ENCODE data around the gene PRDM12. TPM values are rescaled to one million over a fixed set of nuclear protein-coding genes. Genes with fewer than 3 reads are reported as not detected.

The PRDM12 gene
- total and polyA plus RNA-seq, 2 experiments from 2014 or later = 0.30 to 0.55 TPM

DNA sequence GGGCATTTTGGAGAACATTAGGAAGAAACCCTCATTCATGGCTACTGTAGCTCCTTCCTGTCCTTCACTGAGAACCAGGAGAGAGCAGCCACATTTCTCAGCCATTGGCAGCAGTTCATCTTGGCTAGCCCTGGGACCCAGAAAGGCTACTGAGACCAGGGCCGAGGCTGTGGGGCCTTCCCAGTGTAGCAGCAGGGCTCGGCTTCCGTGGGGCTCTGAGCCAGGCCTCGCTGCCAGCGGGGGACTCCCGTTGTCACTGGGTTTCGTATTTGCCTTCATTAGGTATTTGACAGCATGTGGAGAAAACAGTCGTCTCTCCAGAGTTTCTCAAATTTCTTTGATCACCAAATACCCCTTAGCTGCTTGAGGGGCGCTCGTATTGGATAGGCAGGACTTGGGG lies 37.3 kb upstream of the PRDM12 start:
- Histone ChIP-seq H3K27ac (peak overlapping the region; percentile 47), H3K27me3 (no peaks in the 10 kb centered on the region), H3K4me1 (ENCODE audit: low read depth) (peaks cover 4% of the 10 kb centered on the region), H3K4me3 (no peak overlapping the region), H3K36me3 (peaks cover 54% of the 10 kb centered on the region), H3K9me3 (ENCODE audit: low read depth) (no peaks in the 10 kb centered on the region)
- no peak for DNase-seq (ENCODE audit: low read depth in 1 of 2, low spot score in 1 of 2)
- TF ChIP-seq, protein P1, sequence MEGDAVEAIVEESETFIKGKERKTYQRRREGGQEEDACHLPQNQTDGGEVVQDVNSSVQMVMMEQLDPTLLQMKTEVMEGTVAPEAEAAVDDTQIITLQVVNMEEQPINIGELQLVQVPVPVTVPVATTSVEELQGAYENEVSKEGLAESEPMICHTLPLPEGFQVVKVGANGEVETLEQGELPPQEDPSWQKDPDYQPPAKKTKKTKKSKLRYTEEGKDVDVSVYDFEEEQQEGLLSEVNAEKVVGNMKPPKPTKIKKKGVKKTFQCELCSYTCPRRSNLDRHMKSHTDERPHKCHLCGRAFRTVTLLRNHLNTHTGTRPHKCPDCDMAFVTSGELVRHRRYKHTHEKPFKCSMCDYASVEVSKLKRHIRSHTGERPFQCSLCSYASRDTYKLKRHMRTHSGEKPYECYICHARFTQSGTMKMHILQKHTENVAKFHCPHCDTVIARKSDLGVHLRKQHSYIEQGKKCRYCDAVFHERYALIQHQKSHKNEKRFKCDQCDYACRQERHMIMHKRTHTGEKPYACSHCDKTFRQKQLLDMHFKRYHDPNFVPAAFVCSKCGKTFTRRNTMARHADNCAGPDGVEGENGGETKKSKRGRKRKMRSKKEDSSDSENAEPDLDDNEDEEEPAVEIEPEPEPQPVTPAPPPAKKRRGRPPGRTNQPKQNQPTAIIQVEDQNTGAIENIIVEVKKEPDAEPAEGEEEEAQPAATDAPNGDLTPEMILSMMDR (IDR thresholded peaks at IDR 0.05; ENCODE audit: low read depth, low read length) = no peak

DNA sequence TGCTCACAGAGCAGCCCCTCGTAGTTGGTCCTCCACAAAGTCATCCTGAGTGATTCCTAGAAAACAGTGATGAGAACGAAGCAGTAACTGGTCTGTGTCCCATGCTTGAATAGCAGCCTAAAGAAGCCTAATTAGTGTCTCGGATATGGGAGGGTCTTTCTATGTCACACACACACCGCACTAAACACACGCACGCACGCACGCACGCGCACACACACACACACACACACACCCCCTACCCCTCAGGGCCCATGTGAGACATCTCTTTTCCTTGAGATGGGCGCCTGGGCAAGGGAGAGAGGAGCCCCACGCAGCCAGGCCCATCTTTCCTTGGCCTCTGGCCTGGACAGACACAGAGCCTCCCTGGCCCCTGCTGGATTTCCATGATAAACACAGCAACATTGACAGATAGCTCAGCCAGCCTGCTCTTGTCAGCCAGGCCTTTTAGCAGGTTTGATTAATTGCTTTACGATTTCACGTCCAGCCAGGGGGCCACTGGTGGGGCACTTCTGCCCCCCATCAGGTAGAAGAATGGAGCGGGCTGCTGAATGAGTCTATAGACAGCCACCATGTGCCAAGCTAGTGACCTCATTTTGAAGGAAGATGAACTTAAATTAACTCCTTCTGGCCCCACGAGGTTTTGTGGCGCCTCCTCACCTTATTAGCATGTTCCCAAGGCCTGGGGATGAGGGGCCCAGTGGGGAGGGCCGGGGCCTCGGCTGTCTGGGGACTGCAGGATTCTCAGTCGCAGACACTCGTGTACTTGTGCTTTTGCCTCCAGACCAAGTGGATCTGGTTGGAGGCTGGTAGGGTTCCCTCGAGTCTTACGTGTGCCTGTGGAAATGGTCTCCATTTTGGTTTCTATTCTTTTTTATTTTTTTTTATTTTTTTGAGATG lies 36.2 kb upstream of the PRDM12 start:
- H3K36me3 ChIP-seq = peaks cover 54% of the 10 kb centered on the region
- no peak for DNase-seq (ENCODE audit: low read depth in 1 of 2, low spot score in 1 of 2)
- TF ChIP-seq, protein P1 (IDR thresholded peaks at IDR 0.05; ENCODE audit: low read depth, low read length) = no peak
- H3K9me3 ChIP-seq (ENCODE audit: low read depth) = no peaks in the 10 kb centered on the region
- peaks cover 4% of the 10 kb centered on the region for H3K4me1 ChIP-seq (ENCODE audit: low read depth)
- no peaks in the 10 kb centered on the region for H3K27me3 ChIP-seq
- H3K27ac ChIP-seq = peak overlapping the region; percentile 47
- H3K4me3 ChIP-seq = no peak overlapping the region

DNA sequence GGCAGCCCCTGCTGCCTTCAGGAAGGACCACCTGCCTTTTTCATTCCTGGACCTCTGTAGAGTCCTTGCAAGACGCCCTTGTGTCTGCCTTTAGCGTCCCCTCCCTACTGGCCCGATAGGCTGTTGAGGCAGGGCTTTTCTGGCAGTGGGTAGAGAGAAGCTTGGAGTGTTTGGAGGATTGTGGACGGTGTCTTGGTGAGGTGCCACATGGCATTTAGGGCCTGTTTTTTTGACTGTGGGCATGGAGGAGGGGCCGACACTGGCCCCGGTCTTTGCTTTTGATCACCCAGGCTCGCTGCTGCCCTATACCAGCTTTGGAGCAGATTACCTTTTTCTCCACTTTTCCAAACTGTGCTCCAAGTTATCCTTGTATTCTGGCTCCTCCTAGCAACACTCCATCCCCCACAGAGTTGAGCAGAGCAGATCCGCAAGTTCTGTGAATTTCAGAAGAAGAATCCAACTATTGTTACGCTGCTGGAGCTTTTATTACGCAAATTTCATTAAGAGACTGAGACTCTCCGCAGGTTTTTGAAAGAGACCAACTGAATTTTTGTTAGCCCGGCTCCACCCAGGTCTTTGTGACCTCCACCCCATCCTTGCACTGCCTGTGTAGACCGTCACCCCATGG lies 34.8 kb upstream of the PRDM12 start:
- no peak overlapping the region for H3K4me3 ChIP-seq
- no peaks in the 10 kb centered on the region for H3K9me3 ChIP-seq (ENCODE audit: low read depth)
- TF ChIP-seq, protein P1 (IDR thresholded peaks at IDR 0.05; ENCODE audit: low read depth, low read length) = no peak
- H3K27me3 ChIP-seq = no peaks in the 10 kb centered on the region
- DNase-seq (ENCODE audit: low read depth in 1 of 2, low spot score in 1 of 2) = no peak
- H3K36me3 ChIP-seq = peaks cover 48% of the 10 kb centered on the region
- no peak overlapping the region for H3K27ac ChIP-seq
- peaks cover 4% of the 10 kb centered on the region for H3K4me1 ChIP-seq (ENCODE audit: low read depth)

DNA sequence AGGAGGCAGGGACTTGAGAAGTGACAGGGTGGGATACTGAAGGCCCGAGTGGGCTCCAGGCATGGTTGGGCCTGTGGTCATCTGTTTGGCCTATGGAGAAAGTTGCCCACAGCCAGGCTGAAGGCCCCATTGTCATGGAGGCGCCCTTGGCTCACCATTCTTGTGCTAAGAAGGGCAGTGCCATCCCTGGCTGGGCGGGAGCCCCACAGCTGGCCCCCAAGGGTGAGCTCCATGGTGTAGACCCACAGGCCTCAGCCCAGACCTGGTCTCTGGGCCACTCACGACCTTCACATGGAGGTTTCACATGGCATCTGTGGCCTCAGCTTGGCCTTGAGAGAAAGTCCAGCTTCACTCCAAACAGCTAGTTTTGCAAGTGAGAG lies 34.3 kb upstream of the PRDM12 start:
- TF ChIP-seq, protein P1 (IDR thresholded peaks at IDR 0.05; ENCODE audit: low read depth, low read length) = no peak
- Histone ChIP-seq H3K9me3 (ENCODE audit: low read depth) (no peaks in the 10 kb centered on the region), H3K27me3 (no peaks in the 10 kb centered on the region), H3K4me1 (ENCODE audit: low read depth) (peaks cover 4% of the 10 kb centered on the region), H3K36me3 (peaks cover 43% of the 10 kb centered on the region), H3K27ac (no peak overlapping the region), H3K4me3 (no peak overlapping the region)
- DNase-seq (ENCODE audit: low read depth in 1 of 2, low spot score in 1 of 2) = no peak

DNA sequence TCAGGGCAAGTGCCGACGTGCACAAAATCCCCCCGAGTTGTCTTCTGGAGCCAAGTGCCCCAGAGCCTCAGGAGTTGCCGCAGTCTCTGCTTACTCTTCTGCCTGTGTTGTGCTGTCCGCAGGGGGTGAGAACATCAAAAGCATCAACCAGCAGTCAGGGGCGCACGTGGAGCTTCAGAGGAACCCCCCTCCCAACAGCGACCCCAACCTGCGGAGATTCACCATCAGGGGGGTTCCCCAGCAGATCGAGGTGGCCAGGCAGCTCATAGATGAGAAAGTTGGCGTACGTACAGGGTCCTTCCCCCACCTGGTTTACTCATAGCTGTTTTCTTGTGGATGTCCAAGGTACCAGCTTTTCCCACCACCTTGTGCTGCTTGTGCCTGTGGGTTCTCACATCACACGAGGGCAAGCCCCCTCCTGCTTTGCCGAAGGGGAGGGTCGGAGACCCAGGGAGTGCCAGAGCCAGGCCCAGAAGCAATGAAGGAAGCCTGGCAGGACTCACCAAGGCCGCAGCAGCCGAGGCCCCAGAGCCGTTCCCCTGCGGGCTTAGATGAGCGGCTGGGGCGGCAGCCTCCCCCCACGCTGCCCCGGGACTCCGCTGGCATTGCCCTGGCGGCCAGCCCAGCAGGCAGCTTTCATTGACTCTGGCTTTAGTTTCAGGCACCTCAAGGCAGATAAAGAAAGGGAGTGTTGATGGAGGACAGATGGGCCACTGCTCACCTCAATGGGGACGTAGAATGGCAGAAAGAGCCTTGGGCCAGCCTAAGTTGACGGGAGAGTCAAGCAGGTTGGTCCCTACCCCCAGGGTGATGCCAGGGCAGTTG lies 33.7 kb upstream of the PRDM12 start:
- H3K4me1 ChIP-seq (ENCODE audit: low read depth) = peaks cover 2% of the 10 kb centered on the region
- no peak overlapping the region for H3K27ac ChIP-seq
- peaks cover 38% of the 10 kb centered on the region for H3K36me3 ChIP-seq
- no peak for DNase-seq (ENCODE audit: low read depth in 1 of 2, low spot score in 1 of 2)
- no peaks in the 10 kb centered on the region for H3K9me3 ChIP-seq (ENCODE audit: low read depth)
- H3K4me3 ChIP-seq = no peak overlapping the region
- TF ChIP-seq, protein P1 (IDR thresholded peaks at IDR 0.05; ENCODE audit: low read depth, low read length) = no peak
- no peaks in the 10 kb centered on the region for H3K27me3 ChIP-seq

All from cardiac muscle cell (in vitro differentiated cells and primary cell).